K562 (cell line): ENCODE measurements around the gene MATR3. TPM values are rescaled to one million over a fixed set of nuclear protein-coding genes. Genes with fewer than 3 reads are reported as not detected.

ENCODE experiments used
- CEBPB ChIP-seq: fragments of 450-650 bp; IDR thresholded peaks from 2 replicates; pipeline ENCODE4 v1.6.1; 2016; ENCODE audit warnings: missing genetic modification characterization, missing compliant biosample characterization
- ELF1 ChIP-seq: fragments of 200-800 bp; sonication (Bioruptor generic); IDR thresholded peaks from 2 replicates; pipeline ENCODE4 v1.6.1; 2016; ENCODE audit warnings: missing genetic modification characterization, missing compliant biosample characterization
- HNRNPK ChIP-seq: fragments of 200-400 bp; formaldehyde crosslinking; IDR thresholded peaks from one replicate; pipeline ENCODE4 v1.6.1; 2018; ENCODE audit warnings: mild to moderate bottlenecking, low read depth, low read length; ENCODE audit not compliant: poor library complexity, severe bottlenecking
- ILK ChIP-seq: fragments of 450-650 bp; IDR thresholded peaks from 2 replicates; pipeline ENCODE4 v1.6.1; 2016; ENCODE audit warnings: missing genetic modification characterization, low read depth, mild to moderate bottlenecking, missing compliant biosample characterization, moderate library complexity, borderline replicate concordance
- NFIC ChIP-seq: fragments of 450-650 bp; IDR thresholded peaks from 2 replicates; pipeline ENCODE4 v1.6.1; 2017; ENCODE audit warnings: mild to moderate bottlenecking, inconsistent platforms
- RBM14 ChIP-seq: fragments of 200-400 bp; formaldehyde crosslinking; IDR thresholded peaks from 2 replicates; pipeline ENCODE4 v1.6.1; 2018; ENCODE audit warnings: low read depth, mild to moderate bottlenecking, low read length, moderate library complexity, borderline replicate concordance; ENCODE audit not compliant: insufficient read depth
- RBM17 ChIP-seq: fragments of 200-400 bp; formaldehyde crosslinking; IDR thresholded peaks from 2 replicates; pipeline ENCODE4 v1.6.1; 2017; ENCODE audit warnings: low read depth, mild to moderate bottlenecking, low read length, borderline replicate concordance
- SLC30A9 ChIP-seq: fragments of 250-450 bp; sonication (Bioruptor Pico); IDR thresholded peaks from 2 replicates; pipeline ENCODE4 v1.8.0; 2022; ENCODE audit warnings: mild to moderate bottlenecking, moderate library complexity
- TBL1XR1 ChIP-seq, 2 experiments: IDR thresholded peaks; 2 replicates each; pipeline ENCODE4 v1.6.1; 2012; ENCODE audit warnings: improper control_type of control experiment in 2 of 2, low read length in 2 of 2, mild to moderate bottlenecking in 1 of 2
- ZNF197 ChIP-seq: fragments of 200-800 bp; sonication (Bioruptor generic); IDR thresholded peaks from 2 replicates; pipeline ENCODE4 v1.6.1; 2016; ENCODE audit warnings: low read depth, missing genetic modification characterization, missing compliant biosample characterization
- ZNF696 ChIP-seq: fragments of 250-450 bp; sonication (Bioruptor Pico); conservative IDR thresholded peaks from 2 replicates; pipeline ENCODE4 v1.4.0; 2020; ENCODE audit warnings: mild to moderate bottlenecking, moderate library complexity
- polyA plus RNA-seq, 8 experiments: library from polyadenylated mRNA; depleted of rRNA in 4 of 8; stranded (reverse) in 5 of 8; unstranded in 3 of 8; fragments of >200 nt; fragmentation: Nextera tagmentation in 2 of 8; fragmentation: Illumina TruSeq in 1 of 8; extraction: Ambion mirVana in 2 of 8; extraction: Trizol in 1 of 8; gene quantifications; 2 replicates each; pipeline versions ENCODE4 v1.2.1 to v1.2.3, GENCODE V29; 2011 to 2014; ENCODE audit warnings: inconsistent platforms in 1 of 8, missing spikeins in 1 of 8
- total RNA-seq, 7 experiments: library from RNA; depleted of rRNA in 6 of 7; stranded (reverse); fragments of >200 nt in 6 of 7; fragmentation: Illumina TruSeq in 2 of 7; extraction: Trizol in 2 of 7; gene quantifications; 2 replicates each; pipeline versions ENCODE4 v1.2.1 to v1.2.3, GENCODE V29; 2011 to 2021; ENCODE audit warnings: low replicate concordance in 1 of 7
- TF ChIP-seq, protein P1 (sequence below), 2 experiments: fragments of 450-650 bp; formaldehyde crosslinking in 1 of 2; IDR thresholded peaks; 2 replicates each; pipeline versions ENCODE4 v1.4.0 to v1.6.1; 2014 to 2020; ENCODE audit warnings: mild to moderate bottlenecking in 2 of 2, borderline replicate concordance in 1 of 2, low read depth in 1 of 2
- TF ChIP-seq, protein P2 (sequence below): fragments of 450-650 bp; formaldehyde crosslinking; IDR thresholded peaks from 2 replicates; pipeline ENCODE4 v1.4.0; 2020; ENCODE audit warnings: mild to moderate bottlenecking, moderate library complexity
- TF ChIP-seq, protein P3 (sequence below): IDR thresholded peaks from 2 replicates; pipeline ENCODE4 v1.6.1; 2011; ENCODE audit warnings: borderline replicate concordance, low read depth, mild to moderate bottlenecking, moderate library complexity, low read length; ENCODE audit not compliant: insufficient read depth, poor library complexity, severe bottlenecking

Gene MATR3
- total and polyA plus RNA-seq, 9 of the 15 experiments (the other 6 are each of a cell fraction or from before 2014, with no cell fraction given): 150 to 425 (median 263) TPM

DNA sequence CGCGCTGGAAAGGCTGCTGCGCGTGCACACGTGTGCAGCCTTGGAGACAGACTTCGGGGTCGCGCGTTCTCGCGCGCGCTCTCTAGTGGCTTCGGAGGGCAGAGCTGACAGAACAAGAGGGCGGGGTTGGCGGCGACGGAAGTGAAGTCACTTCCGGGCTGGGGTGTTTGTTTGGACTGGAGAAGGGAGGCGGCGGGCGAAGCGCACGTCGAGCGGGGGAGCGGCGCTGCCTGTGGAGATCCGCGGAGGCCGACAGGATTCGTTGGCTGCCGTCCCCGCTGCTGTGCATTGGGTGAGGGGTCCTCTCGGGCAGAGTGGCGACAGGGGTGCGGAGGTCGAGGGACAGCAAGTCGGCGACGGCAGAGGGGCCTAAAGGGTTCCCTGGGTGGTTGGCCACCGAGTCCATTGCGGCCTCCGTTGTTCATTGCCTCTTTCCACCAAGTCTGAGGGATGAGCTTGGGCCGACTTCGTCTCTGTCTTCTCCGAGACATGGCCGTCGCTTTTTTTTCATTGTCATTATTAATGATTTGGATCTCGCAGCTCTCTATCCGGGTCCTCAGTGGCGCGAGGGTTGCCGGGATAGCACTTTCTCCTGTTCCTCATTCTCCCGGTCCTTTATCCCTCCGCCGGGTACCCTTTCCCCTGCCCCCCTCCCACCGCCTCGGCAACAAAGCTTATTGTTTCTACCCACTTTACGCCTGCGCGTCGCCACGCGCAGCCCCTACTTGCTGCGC lies 48.3 kb downstream of the MATR3 start, which contains the start of gene PAIP2 (continued):
- TF ChIP-seq, protein P1, sequence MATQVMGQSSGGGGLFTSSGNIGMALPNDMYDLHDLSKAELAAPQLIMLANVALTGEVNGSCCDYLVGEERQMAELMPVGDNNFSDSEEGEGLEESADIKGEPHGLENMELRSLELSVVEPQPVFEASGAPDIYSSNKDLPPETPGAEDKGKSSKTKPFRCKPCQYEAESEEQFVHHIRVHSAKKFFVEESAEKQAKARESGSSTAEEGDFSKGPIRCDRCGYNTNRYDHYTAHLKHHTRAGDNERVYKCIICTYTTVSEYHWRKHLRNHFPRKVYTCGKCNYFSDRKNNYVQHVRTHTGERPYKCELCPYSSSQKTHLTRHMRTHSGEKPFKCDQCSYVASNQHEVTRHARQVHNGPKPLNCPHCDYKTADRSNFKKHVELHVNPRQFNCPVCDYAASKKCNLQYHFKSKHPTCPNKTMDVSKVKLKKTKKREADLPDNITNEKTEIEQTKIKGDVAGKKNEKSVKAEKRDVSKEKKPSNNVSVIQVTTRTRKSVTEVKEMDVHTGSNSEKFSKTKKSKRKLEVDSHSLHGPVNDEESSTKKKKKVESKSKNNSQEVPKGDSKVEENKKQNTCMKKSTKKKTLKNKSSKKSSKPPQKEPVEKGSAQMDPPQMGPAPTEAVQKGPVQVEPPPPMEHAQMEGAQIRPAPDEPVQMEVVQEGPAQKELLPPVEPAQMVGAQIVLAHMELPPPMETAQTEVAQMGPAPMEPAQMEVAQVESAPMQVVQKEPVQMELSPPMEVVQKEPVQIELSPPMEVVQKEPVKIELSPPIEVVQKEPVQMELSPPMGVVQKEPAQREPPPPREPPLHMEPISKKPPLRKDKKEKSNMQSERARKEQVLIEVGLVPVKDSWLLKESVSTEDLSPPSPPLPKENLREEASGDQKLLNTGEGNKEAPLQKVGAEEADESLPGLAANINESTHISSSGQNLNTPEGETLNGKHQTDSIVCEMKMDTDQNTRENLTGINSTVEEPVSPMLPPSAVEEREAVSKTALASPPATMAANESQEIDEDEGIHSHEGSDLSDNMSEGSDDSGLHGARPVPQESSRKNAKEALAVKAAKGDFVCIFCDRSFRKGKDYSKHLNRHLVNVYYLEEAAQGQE (IDR thresholded peaks at IDR 0.05; ENCODE audit: borderline replicate concordance): peak; percentile 62
- TF ChIP-seq, protein P1 (CRISPR knock-in tag; IDR thresholded peaks at IDR 0.05; ENCODE audit: low read depth): peak; percentile 57; the same call in 1 of the 2 replicates
- TF ChIP-seq RBM14 (0 out of 2 replicates have a peak, but pooled peaks have one; percentile 80), ZNF197 (CRISPR knock-in tag) (peak; percentile 54; the same call in 1 of the 2 replicates), TBL1XR1 (IDR thresholded peaks at IDR 0.05; ENCODE audit: low read length in 2 of 2) (peak in 1 of 2 experiments; percentile 56; a peak in 1 of 4 replicates), CEBPB (tag) (no peak), RBM17 (no peak), ZNF696 (CRISPR knock-in tag) (no peak), ELF1 (tag) (peak; percentile 80), HNRNPK (no peak), SLC30A9 (CRISPR knock-in tag) (no peak), ILK (tag) (no peak), NFIC (peak; percentile 75)
- TF ChIP-seq, protein P2, sequence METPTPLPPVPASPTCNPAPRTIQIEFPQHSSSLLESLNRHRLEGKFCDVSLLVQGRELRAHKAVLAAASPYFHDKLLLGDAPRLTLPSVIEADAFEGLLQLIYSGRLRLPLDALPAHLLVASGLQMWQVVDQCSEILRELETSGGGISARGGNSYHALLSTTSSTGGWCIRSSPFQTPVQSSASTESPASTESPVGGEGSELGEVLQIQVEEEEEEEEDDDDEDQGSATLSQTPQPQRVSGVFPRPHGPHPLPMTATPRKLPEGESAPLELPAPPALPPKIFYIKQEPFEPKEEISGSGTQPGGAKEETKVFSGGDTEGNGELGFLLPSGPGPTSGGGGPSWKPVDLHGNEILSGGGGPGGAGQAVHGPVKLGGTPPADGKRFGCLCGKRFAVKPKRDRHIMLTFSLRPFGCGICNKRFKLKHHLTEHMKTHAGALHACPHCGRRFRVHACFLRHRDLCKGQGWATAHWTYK (CRISPR knock-in tag): no peak
- TF ChIP-seq, protein P3, sequence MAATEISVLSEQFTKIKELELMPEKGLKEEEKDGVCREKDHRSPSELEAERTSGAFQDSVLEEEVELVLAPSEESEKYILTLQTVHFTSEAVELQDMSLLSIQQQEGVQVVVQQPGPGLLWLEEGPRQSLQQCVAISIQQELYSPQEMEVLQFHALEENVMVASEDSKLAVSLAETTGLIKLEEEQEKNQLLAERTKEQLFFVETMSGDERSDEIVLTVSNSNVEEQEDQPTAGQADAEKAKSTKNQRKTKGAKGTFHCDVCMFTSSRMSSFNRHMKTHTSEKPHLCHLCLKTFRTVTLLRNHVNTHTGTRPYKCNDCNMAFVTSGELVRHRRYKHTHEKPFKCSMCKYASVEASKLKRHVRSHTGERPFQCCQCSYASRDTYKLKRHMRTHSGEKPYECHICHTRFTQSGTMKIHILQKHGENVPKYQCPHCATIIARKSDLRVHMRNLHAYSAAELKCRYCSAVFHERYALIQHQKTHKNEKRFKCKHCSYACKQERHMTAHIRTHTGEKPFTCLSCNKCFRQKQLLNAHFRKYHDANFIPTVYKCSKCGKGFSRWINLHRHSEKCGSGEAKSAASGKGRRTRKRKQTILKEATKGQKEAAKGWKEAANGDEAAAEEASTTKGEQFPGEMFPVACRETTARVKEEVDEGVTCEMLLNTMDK: no peak
